Loucy (cell line): ENCODE results near the gene RSAD2.

Experiments
- H2AFZ ChIP-seq: fragments of 200-600 bp; sonication (generic); 2 replicates; pipeline ENCODE4 v1.6.0; 2016; ENCODE audit warnings: antibody characterized with exemption, mild to moderate bottlenecking, low read length, moderate library complexity
- H3F3A ChIP-seq: fragments of 200-600 bp; 2 replicates; pipeline ENCODE4 v1.6.0; 2016; ENCODE audit warnings: antibody characterized with exemption, low read depth, mild to moderate bottlenecking
- H3K27me3 ChIP-seq: fragments of 200-600 bp; sonication (generic); 2 replicates; pipeline ENCODE4 v1.6.1; 2014; ENCODE audit warnings: low read length, mild to moderate bottlenecking; ENCODE audit not compliant: insufficient read depth, poor library complexity, severe bottlenecking
- H3K36me3 ChIP-seq: fragments of 200-600 bp; sonication (generic); 2 replicates; pipeline ENCODE4 v1.6.1; 2016; ENCODE audit warnings: low read length; ENCODE audit not compliant: insufficient read depth
- H3K4me1 ChIP-seq: fragments of 200-600 bp; sonication (generic); 2 replicates; pipeline ENCODE4 v1.5.1; 2014; ENCODE audit warnings: low read length, mild to moderate bottlenecking; ENCODE audit not compliant: insufficient read depth, poor library complexity, severe bottlenecking
- H3K4me2 ChIP-seq: fragments of 200-600 bp; sonication (generic); 2 replicates; pipeline ENCODE4 v1.6.0; 2014; ENCODE audit warnings: antibody characterized with exemption, low read length, low read depth, mild to moderate bottlenecking; ENCODE audit not compliant: poor library complexity, severe bottlenecking
- H3K4me3 ChIP-seq: fragments of 200-600 bp; sonication (generic); 2 replicates; pipeline ENCODE4 v1.5.1; 2014; ENCODE audit warnings: low read length, mild to moderate bottlenecking, mixed read lengths; ENCODE audit not compliant: poor library complexity, severe bottlenecking
- H3K79me2 ChIP-seq: fragments of 200-600 bp; sonication (generic); 2 replicates; pipeline ENCODE4 v1.6.1; 2014; ENCODE audit warnings: low read length; ENCODE audit not compliant: insufficient read depth
- H3K9ac ChIP-seq: fragments of 200-600 bp; sonication (generic); 2 replicates; pipeline ENCODE4 v1.6.0; 2014; ENCODE audit warnings: mild to moderate bottlenecking, low read depth, low read length, moderate library complexity; ENCODE audit not compliant: poor library complexity, severe bottlenecking
- H3K9me2 ChIP-seq: fragments of 200-600 bp; sonication (generic); replicated peaks from 2 replicates; pipeline ENCODE4 v1.6.1; 2016; ENCODE audit warnings: low read depth, low read length, mixed read lengths
- H3K9me3 ChIP-seq: fragments of 200-600 bp; sonication (generic); 2 replicates; pipeline ENCODE4 v1.6.1; 2014; ENCODE audit warnings: mild to moderate bottlenecking, antibody characterized with exemption, low read length, low read depth; ENCODE audit not compliant: insufficient read depth
- H4K20me1 ChIP-seq: fragments of 200-600 bp; sonication (generic); 2 replicates; pipeline ENCODE4 v1.6.0; 2014; ENCODE audit warnings: antibody characterized with exemption, low read length, mild to moderate bottlenecking; ENCODE audit not compliant: insufficient read depth, poor library complexity, severe bottlenecking
- EZH2phosphoT487 ChIP-seq: fragments of 200-600 bp; IDR thresholded peaks from 2 replicates; pipeline ENCODE4 v1.6.1; 2018; ENCODE audit warnings: antibody characterized with exemption, mild to moderate bottlenecking, moderate library complexity, borderline replicate concordance
- TF ChIP-seq, protein P1 (sequence below): fragments of 200-600 bp; sonication (generic); conservative IDR thresholded peaks from 2 replicates; pipeline ENCODE4 v1.5.1; 2014; ENCODE audit warnings: mild to moderate bottlenecking, antibody characterized with exemption, low read length

RSAD2 gene

GRCh38 chr2:6920743-6921064, 43.1 kb downstream of the RSAD2 start:
- peaks cover 12% of the 10 kb centered on the region for H4K20me1 ChIP-seq
- TF ChIP-seq EZH2phosphoT487 = no peak
- TF ChIP-seq, protein P1, sequence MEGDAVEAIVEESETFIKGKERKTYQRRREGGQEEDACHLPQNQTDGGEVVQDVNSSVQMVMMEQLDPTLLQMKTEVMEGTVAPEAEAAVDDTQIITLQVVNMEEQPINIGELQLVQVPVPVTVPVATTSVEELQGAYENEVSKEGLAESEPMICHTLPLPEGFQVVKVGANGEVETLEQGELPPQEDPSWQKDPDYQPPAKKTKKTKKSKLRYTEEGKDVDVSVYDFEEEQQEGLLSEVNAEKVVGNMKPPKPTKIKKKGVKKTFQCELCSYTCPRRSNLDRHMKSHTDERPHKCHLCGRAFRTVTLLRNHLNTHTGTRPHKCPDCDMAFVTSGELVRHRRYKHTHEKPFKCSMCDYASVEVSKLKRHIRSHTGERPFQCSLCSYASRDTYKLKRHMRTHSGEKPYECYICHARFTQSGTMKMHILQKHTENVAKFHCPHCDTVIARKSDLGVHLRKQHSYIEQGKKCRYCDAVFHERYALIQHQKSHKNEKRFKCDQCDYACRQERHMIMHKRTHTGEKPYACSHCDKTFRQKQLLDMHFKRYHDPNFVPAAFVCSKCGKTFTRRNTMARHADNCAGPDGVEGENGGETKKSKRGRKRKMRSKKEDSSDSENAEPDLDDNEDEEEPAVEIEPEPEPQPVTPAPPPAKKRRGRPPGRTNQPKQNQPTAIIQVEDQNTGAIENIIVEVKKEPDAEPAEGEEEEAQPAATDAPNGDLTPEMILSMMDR = no peak

DNA sequence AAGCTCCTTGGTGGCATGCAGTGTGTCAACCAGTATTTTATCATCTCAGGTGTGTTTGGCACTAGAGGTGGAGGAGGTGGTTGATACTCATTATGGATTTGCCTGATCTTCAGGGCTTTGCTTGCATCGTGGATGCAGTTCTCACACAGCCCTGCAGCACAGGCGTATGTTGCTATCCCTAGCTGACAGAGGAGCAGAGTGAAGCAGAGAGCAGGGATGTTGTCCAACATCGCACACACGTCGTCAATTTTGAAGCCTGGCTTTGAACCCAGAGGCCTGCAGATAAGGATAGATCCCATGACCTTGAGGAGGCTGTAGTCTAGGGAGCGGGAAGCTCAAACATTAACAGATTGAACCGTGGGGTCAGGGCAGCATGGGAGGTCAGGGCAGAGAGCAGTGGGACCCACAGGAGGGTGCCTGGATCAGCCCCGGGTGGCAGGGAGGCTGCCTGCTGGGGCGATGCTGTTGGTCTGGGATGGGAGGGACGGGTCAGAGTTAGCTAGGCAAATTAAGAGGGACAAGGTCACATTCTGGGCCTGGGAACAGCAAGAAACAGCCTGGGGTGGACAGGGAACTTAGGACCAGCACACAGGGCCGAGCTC, 43.8 kb downstream of the RSAD2 start:
- H3K4me2 ChIP-seq = no peak overlapping the region
- peaks cover 12% of the 10 kb centered on the region for H4K20me1 ChIP-seq
- peaks cover 24% of the 10 kb centered on the region for H3K4me1 ChIP-seq
- no peak overlapping the region for H3K9ac ChIP-seq
- H2AFZ ChIP-seq = no peak overlapping the region
- H3K79me2 ChIP-seq = peaks cover 5% of the 10 kb centered on the region; the same call in 1 of the 2 replicates
- TF ChIP-seq, protein P1 = no peak
- TF ChIP-seq EZH2phosphoT487 = no peak
- no peaks in the 10 kb centered on the region for H3F3A ChIP-seq
- H3K36me3 ChIP-seq = no peaks in the 10 kb centered on the region
- no peaks in the 10 kb centered on the region for H3K9me3 ChIP-seq
- H3K27me3 ChIP-seq = no peaks in the 10 kb centered on the region
- H3K9me2 ChIP-seq = no peaks in the 10 kb centered on the region
- no peak overlapping the region for H3K4me3 ChIP-seq

More at GRCh38 chr2:6920743-6921064, 43.1 kb downstream of the RSAD2 start:
- peaks cover 5% of the 10 kb centered on the region; the same call in 1 of the 2 replicates for H3K79me2 ChIP-seq
- H3K4me2 ChIP-seq = no peak overlapping the region
- no peak overlapping the region for H2AFZ ChIP-seq
- H3K9me3 ChIP-seq = no peaks in the 10 kb centered on the region
- H3K36me3 ChIP-seq = no peaks in the 10 kb centered on the region
- no peaks in the 10 kb centered on the region for H3K27me3 ChIP-seq
- H3K9me2 ChIP-seq = no peaks in the 10 kb centered on the region
- no peak overlapping the region for H3K9ac ChIP-seq
- H3K4me3 ChIP-seq = no peak overlapping the region
- H3F3A ChIP-seq = no peaks in the 10 kb centered on the region
- peaks cover 24% of the 10 kb centered on the region for H3K4me1 ChIP-seq

GRCh38 chr2:6922201-6922656, 44.7 kb downstream of the RSAD2 start:
- H3K9ac ChIP-seq = no peak overlapping the region
- no peak overlapping the region for H3K4me2 ChIP-seq
- H3K9me2 ChIP-seq = no peaks in the 10 kb centered on the region
- no peaks in the 10 kb centered on the region for H3K36me3 ChIP-seq
- H3K4me1 ChIP-seq = peaks cover 24% of the 10 kb centered on the region
- no peaks in the 10 kb centered on the region for H3K9me3 ChIP-seq
- H3K4me3 ChIP-seq = no peak overlapping the region
- H2AFZ ChIP-seq = no peak overlapping the region
- no peak for TF ChIP-seq EZH2phosphoT487
- TF ChIP-seq, protein P1 = peak; percentile 33
- no peaks in the 10 kb centered on the region for H3K27me3 ChIP-seq
- H3K79me2 ChIP-seq = peaks cover 5% of the 10 kb centered on the region; the same call in 1 of the 2 replicates
- H4K20me1 ChIP-seq = peaks cover 16% of the 10 kb centered on the region
- no peaks in the 10 kb centered on the region for H3F3A ChIP-seq
